H1 (cell line): ENCODE data around the gene RNF186.

ENCODE experiments used
- CBX5 ChIP-seq: fragments of 300-800, 300-1000 bp; sonication (generic); IDR thresholded peaks from 2 replicates; pipeline ENCODE4 v1.7.1; 2016; ENCODE audit warnings: antibody characterized with exemption, low read length, low read depth
- POU5F1 ChIP-seq: IDR thresholded peaks from 2 replicates; pipeline ENCODE4 v1.6.1; 2011; ENCODE audit warnings: low read depth, mild to moderate bottlenecking, low read length, moderate library complexity
- TEAD4 ChIP-seq: IDR thresholded peaks from 2 replicates; pipeline ENCODE4 v1.6.1; 2012; ENCODE audit warnings: low read depth, low read length, inconsistent platforms, mixed read lengths
- TF ChIP-seq, protein P1 (sequence below): IDR thresholded peaks from 2 replicates; pipeline ENCODE4 v1.6.1; 2012; ENCODE audit warnings: low read length, inconsistent platforms

DNA sequence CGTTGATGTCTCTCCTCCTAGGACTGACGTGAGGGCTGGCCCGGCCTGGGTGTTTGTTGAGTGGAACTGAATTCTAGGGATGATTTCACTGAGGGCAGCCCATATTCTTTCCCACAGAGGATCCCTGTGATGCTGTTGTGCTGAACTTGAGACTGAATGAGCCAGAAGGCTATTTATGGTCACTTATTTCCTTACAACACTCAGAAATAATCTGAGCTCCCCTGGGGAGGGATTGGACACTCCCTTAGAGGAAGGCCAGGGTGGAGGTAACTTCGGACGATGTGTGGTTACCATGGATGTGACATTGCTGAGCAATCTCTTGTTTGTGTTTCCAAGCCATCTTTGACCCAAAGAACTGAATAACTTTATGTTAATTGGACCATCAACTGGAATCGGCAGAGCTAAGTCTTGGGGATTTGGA, 10.2 kb downstream of the RNF186 start:
- TF ChIP-seq POU5F1 = no peak
- TF ChIP-seq, protein P1, sequence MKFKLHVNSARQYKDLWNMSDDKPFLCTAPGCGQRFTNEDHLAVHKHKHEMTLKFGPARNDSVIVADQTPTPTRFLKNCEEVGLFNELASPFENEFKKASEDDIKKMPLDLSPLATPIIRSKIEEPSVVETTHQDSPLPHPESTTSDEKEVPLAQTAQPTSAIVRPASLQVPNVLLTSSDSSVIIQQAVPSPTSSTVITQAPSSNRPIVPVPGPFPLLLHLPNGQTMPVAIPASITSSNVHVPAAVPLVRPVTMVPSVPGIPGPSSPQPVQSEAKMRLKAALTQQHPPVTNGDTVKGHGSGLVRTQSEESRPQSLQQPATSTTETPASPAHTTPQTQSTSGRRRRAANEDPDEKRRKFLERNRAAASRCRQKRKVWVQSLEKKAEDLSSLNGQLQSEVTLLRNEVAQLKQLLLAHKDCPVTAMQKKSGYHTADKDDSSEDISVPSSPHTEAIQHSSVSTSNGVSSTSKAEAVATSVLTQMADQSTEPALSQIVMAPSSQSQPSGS = no peak
- no peak for TF ChIP-seq CBX5
- no peak for TF ChIP-seq TEAD4
